NB4 (cell line): Measurements from ENCODE around the gene SRPRB.

Experiments
- DNase-seq: peaks from one replicate; pipeline ENCODE4 v3.0.0; 2010; ENCODE audit warnings: low read depth
- H3K4me3 ChIP-seq: one replicate; pipeline ENCODE4 v1.5.1; 2011; ENCODE audit warnings: mild to moderate bottlenecking, low read depth, low read length, moderate library complexity
- CTCF ChIP-seq: IDR thresholded peaks from one replicate; pipeline ENCODE4 v1.5.1; 2012; ENCODE audit warnings: low read depth, low read length
- MYC ChIP-seq: IDR thresholded peaks from 2 replicates; pipeline ENCODE4 v1.6.1; 2011; ENCODE audit warnings: low read depth, low read length
- POLR2A ChIP-seq: IDR thresholded peaks from 2 replicates; pipeline ENCODE4 v1.6.1; 2011; ENCODE audit warnings: mild to moderate bottlenecking; ENCODE audit not compliant: insufficient read length; ENCODE audit errors: extremely low read depth
- TF ChIP-seq, protein P1 (sequence below): IDR thresholded peaks from 2 replicates; pipeline ENCODE4 v1.6.1; 2011; ENCODE audit warnings: low read depth, low read length

Gene SRPRB

DNA sequence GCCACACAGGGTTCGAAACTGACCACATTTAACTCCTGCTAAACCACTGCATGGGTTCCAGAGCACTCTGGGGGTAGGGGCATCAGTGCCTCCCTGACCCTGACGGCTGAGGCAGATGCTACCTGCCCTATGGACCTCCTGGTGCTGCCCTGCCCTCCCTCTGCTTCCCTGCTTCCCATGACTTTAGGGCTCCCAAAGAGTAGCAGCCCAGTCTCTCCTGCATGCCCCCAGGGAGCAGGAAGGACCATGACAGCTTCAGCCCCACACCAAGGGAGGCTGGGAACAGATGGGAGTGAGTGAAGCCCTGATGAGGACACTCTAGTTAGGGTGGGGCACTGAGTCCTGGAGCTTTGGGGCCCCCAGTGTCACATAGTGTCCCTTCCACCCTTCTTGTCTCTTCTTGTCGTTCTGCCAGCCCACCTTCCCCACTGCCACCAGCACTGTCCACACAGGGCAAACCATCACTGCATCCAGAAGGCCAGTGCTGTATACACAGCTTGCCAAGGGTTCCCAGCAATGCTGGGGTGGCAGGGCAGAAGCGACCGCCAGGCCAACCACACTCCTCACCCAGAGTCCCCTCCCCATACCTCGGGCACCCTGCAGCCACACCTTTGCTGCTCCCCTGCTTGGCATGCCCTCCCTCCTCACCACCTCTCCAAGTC is 31.0 kb downstream of the SRPRB start:
- TF ChIP-seq MYC (no peak), CTCF (no peak)
- TF ChIP-seq, protein P1, sequence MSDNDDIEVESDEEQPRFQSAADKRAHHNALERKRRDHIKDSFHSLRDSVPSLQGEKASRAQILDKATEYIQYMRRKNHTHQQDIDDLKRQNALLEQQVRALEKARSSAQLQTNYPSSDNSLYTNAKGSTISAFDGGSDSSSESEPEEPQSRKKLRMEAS = no peak
- no peak overlapping the region for H3K4me3 ChIP-seq
- no peak for DNase-seq

DNA sequence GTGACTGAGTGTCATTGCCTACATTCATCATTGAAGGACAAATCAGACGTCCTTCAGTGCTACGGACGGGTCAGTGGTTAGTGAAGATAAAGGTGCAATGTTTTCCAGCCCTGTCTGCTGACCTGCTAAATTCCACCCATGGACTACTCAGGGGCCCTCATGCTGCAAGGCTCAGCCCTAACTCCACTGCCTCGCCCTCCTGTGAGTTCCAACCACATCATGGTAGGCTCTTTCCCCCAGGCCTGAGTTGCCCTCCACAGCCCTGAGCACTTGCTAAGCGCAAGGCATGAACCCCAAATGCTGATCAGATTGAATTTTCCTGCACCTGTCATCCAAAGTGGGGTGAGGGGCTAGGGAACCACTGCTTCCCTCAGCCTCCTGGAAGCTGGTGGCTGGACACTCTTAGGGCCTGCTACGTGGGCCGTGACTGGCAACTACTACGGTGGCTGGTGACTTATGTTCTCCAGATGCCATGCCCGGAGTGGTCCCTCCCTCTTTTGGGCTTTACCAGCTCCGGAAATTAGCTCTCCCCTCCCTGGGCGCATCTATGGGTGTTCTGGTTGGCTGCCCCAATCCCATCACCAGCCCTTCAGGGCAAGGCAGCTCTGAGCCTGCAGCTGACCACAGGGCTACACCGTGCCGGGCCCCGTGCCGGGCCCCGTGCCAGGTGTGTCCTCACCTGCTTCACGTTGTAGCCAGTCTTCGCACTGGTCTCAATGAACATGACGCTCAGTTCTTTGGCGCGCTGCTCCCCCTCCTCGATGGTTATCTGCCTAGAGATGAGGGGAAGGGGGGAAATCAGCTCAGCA is 32.1 kb downstream of the SRPRB start:
- TF ChIP-seq MYC = no peak
- no peak for TF ChIP-seq POLR2A
- TF ChIP-seq, protein P1 = no peak
- no peak for TF ChIP-seq CTCF
- H3K4me3 ChIP-seq = no peak overlapping the region
- DNase-seq = no peak

DNA sequence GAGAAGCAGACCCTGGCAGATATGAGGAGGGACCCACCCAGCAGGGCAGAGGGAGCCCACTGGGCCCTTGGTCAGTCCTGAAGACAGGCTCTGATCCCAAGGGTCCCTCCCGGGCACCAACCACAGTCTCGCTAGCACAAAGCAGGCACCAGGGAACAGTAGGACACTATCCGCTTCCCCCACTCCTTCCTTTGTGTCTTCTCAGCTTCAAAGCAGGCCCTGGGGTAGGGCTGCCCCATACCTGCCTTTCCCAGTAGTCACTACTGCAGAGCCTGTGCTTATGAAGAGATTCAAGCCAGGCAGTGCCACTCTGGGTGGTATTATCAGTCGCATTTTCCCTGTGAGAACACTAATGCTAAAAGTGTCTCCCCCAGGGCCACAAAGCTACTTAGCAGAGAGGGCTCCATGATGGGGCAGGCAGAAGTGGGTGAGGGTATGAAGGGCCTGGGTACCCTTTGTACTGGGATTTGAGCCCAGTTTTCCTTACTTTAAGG is 32.7 kb downstream of the SRPRB start:
- no peak for DNase-seq

DNA sequence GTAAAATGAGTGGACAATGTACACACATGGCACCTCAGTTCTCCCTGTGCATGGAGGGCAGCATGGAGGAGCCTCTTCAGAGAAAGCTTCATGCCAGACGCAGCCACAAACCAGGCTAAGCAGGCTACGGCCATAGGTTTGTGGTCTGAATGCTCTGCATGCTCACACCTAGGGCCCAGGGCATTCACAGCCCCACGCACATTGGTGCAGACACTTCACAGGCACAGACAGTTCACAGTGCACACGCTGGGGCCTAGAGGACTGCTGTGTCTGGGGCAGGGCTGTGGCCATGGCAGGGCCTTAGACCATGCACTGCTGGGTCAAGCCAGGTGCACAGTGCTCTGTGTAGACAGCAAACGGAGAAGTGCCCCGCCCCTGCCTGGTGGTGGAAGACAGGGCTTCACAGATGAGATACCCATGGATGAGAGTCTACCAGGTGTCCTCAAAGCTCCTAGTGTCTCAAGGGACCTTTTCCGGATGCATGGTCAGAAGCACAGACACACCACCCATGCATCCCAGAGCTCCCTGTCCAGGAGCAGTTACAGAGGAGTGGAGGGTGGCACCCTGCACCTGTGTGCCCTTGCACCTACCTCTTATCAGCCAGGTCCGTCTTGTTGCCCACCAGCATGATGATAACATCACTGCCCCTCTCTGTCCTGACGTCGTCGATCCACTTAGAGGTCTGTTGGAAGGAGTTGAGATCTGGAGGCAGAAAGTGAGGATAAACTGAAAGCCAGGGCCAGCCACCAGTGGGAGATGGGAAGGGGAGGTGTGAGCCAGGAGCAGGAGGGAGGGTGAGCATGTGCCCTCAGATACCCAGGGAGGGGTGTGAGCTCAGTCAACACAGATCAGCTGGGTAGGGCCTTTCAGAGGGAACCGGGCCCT is 33.5 kb downstream of the SRPRB start:
- no peak for DNase-seq
- TF ChIP-seq, protein P1 = no peak
- TF ChIP-seq MYC (no peak), CTCF (no peak), POLR2A (no peak)
- H3K4me3 ChIP-seq = no peak overlapping the region

More for the DNA sequence above, 32.7 kb downstream of the SRPRB start:
- TF ChIP-seq CTCF = no peak
- H3K4me3 ChIP-seq = no peak overlapping the region

DNA sequence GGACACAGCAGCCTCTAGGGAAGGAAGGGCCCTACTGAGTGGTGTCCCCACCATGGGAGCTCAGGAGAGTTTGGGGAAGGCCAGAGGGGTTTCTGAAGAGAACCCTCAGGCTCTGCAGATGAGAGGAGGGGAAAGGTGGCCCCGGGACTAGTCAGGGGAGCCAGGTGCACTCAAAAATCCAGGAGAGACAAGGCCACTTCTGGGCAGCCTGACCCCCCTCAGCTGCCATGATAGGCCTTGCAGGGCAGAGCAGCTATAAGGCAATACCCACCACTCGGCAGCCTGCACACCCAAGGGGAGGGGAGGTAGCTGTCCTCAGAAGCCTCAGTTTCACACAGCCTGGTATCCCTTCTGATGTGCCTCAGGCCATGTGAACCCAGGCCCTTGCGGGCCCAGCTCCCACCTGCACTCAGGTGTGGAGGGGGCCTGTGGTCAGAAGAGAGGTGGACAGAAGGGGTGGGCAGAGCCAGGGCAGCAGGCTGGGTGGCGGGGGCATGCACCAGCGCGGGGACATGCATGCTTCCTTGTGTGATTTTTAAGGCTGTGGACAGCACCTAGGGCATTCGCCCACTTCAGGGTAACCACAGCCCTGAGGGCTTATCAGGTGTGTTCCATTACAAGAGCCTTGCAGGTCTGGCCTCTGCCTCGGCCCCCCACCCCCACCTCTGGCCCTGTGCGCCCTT is 34.6 kb downstream of the SRPRB start:
- H3K4me3 ChIP-seq = no peak overlapping the region
- no peak for TF ChIP-seq POLR2A
- TF ChIP-seq, protein P1 = no peak
- TF ChIP-seq CTCF = no peak
- no peak for TF ChIP-seq MYC
- no peak for DNase-seq
